Panc1 (cell line): Measurements from ENCODE around the gene IFI27L2.

ENCODE experiments used
- CTCF ChIP-seq: fragments of 450-650 bp; IDR thresholded peaks from 2 replicates; pipeline ENCODE4 v1.5.1; 2017; ENCODE audit warnings: mild to moderate bottlenecking
- REST ChIP-seq, 2 experiments: IDR thresholded peaks; 2 replicates each; pipeline ENCODE4 v1.6.1; 2011 to 2012; ENCODE audit warnings: low read depth in 2 of 2, control low read depth in 1 of 2, low read length in 1 of 2, mild to moderate bottlenecking in 1 of 2, moderate library complexity in 1 of 2; ENCODE audit not compliant: insufficient read depth in 1 of 2

GRCh38 chr14:94170136-94170535 is 40.7 kb upstream of the IFI27L2 start:
- TF ChIP-seq CTCF (no peak), REST (IDR thresholded peaks at IDR 0.05; ENCODE audit: insufficient read depth in 1 of 2, low read depth in 2 of 2, low read length in 1 of 2) (no peak)
